HepG2 (cell line): ENCODE results near the gene FGFR3. TPM values are rescaled to one million over a fixed set of nuclear protein-coding genes. Genes with fewer than 3 reads are reported as not detected.

Experiments used
- EP300 ChIP-seq, 3 experiments: sonication (generic) in 1 of 3; formaldehyde crosslinking in 1 of 3; IDR thresholded peaks; 2 replicates each; pipeline versions ENCODE4 v1.5.1 to v1.6.1; 2011 to 2020; ENCODE audit warnings: low read depth in 2 of 3, low read length in 2 of 3, borderline replicate concordance in 1 of 3, improper control_type of control experiment in 1 of 3, mild to moderate bottlenecking in 1 of 3, missing genetic modification reagents in 1 of 3, moderate library complexity in 1 of 3
- HNF1A ChIP-seq, 2 experiments: sonication (generic) in 1 of 2; formaldehyde crosslinking in 1 of 2; IDR thresholded peaks; 2 replicates each; pipeline versions ENCODE4 v1.4.0 to v1.6.1; 2016 to 2020; ENCODE audit warnings: borderline replicate concordance in 1 of 2, low read depth in 1 of 2, mild to moderate bottlenecking in 1 of 2, missing genetic modification reagents in 1 of 2
- ISL2 ChIP-seq: sonication (generic); formaldehyde crosslinking; IDR thresholded peaks from 2 replicates; pipeline ENCODE4 v1.5.0; 2020; ENCODE audit warnings: missing genetic modification reagents
- SIN3A ChIP-seq: IDR thresholded peaks from 2 replicates; pipeline ENCODE4 v1.6.1; 2011; ENCODE audit warnings: low read depth, mild to moderate bottlenecking, control low read depth, low read length, borderline replicate concordance
- TBP ChIP-seq: sonication (generic); formaldehyde crosslinking; IDR thresholded peaks from 2 replicates; pipeline ENCODE4 v1.5.0; 2020; ENCODE audit warnings: missing genetic modification reagents
- TEF ChIP-seq: sonication (generic); formaldehyde crosslinking; IDR thresholded peaks from 2 replicates; pipeline ENCODE4 v1.5.0; 2020; ENCODE audit warnings: missing genetic modification reagents
- TMF1 ChIP-seq: sonication (generic); formaldehyde crosslinking; IDR thresholded peaks from 2 replicates; pipeline ENCODE4 v1.8.1; 2022; ENCODE audit warnings: low read depth, missing genetic modification reagents
- XRCC5 ChIP-seq: fragments of 200-400 bp; formaldehyde crosslinking; optimal IDR thresholded peaks from 2 replicates; pipeline ENCODE3; 2017; ENCODE audit warnings: mild to moderate bottlenecking, low read length
- ZFP62 ChIP-seq: sonication (generic); formaldehyde crosslinking; IDR thresholded peaks from 2 replicates; pipeline ENCODE4 v1.4.0; 2020; ENCODE audit warnings: missing genetic modification reagents
- ZFP90 ChIP-seq: sonication (generic); formaldehyde crosslinking; IDR thresholded peaks from 2 replicates; pipeline ENCODE4 v1.8.0; 2022; ENCODE audit warnings: missing genetic modification reagents, mild to moderate bottlenecking, inconsistent platforms, borderline replicate concordance
- ZNF597 ChIP-seq: sonication (generic); formaldehyde crosslinking; IDR thresholded peaks from 2 replicates; pipeline ENCODE4 v1.5.0; 2020; ENCODE audit warnings: missing genetic modification reagents
- ZNF724P ChIP-seq: sonication (generic); formaldehyde crosslinking; IDR thresholded peaks from 2 replicates; pipeline ENCODE4 v1.8.0; 2022; ENCODE audit warnings: missing genetic modification reagents, borderline replicate concordance
- ZNF775 ChIP-seq: sonication (generic); formaldehyde crosslinking; IDR thresholded peaks from 2 replicates; pipeline ENCODE4 v1.4.0; 2020; ENCODE audit warnings: missing genetic modification reagents, mild to moderate bottlenecking, moderate library complexity, borderline replicate concordance
- polyA plus RNA-seq, 8 experiments: library from polyadenylated mRNA; depleted of rRNA in 3 of 8; stranded (reverse) in 7 of 8; unstranded in 1 of 8; fragments of >200 nt; fragmentation: Illumina TruSeq in 4 of 8; extraction: Trizol in 4 of 8; gene quantifications; 2 replicates each; pipeline versions ENCODE4 v1.2.1 to v1.2.3, GENCODE V29; 2011 to 2016; ENCODE audit warnings: low read depth in 4 of 8, missing spikeins in 1 of 8, mixed read lengths in 1 of 8; ENCODE audit not compliant: insufficient read depth in 1 of 8
- total RNA-seq, 5 experiments: library from RNA; depleted of rRNA; stranded (reverse); fragments of >200 nt; fragmentation: Illumina TruSeq; extraction: Trizol; gene quantifications; 2 replicates each; pipeline ENCODE4 v1.2.3, GENCODE V29; 2016; ENCODE audit warnings: low read depth in 1 of 5
- TF ChIP-seq, protein P1 (sequence below): sonication (generic); formaldehyde crosslinking; IDR thresholded peaks from 2 replicates; pipeline ENCODE4 v1.5.1; 2020; ENCODE audit warnings: mild to moderate bottlenecking, missing genetic modification reagents, borderline replicate concordance
- TF ChIP-seq, protein P2 (sequence below): sonication (generic); formaldehyde crosslinking; conservative IDR thresholded peaks from 2 replicates; pipeline ENCODE4 v1.5.0; 2020; ENCODE audit warnings: missing genetic modification reagents

FGFR3 gene
- total and polyA plus RNA-seq, 2 of the 13 experiments (the other 11 are each of a cell fraction or from before 2014, with no cell fraction given): 103 to 109 TPM

GRCh38 chr4:1770791-1771231 lies 22.3 kb upstream of the FGFR3 start (continued):
- TF ChIP-seq, protein P1, sequence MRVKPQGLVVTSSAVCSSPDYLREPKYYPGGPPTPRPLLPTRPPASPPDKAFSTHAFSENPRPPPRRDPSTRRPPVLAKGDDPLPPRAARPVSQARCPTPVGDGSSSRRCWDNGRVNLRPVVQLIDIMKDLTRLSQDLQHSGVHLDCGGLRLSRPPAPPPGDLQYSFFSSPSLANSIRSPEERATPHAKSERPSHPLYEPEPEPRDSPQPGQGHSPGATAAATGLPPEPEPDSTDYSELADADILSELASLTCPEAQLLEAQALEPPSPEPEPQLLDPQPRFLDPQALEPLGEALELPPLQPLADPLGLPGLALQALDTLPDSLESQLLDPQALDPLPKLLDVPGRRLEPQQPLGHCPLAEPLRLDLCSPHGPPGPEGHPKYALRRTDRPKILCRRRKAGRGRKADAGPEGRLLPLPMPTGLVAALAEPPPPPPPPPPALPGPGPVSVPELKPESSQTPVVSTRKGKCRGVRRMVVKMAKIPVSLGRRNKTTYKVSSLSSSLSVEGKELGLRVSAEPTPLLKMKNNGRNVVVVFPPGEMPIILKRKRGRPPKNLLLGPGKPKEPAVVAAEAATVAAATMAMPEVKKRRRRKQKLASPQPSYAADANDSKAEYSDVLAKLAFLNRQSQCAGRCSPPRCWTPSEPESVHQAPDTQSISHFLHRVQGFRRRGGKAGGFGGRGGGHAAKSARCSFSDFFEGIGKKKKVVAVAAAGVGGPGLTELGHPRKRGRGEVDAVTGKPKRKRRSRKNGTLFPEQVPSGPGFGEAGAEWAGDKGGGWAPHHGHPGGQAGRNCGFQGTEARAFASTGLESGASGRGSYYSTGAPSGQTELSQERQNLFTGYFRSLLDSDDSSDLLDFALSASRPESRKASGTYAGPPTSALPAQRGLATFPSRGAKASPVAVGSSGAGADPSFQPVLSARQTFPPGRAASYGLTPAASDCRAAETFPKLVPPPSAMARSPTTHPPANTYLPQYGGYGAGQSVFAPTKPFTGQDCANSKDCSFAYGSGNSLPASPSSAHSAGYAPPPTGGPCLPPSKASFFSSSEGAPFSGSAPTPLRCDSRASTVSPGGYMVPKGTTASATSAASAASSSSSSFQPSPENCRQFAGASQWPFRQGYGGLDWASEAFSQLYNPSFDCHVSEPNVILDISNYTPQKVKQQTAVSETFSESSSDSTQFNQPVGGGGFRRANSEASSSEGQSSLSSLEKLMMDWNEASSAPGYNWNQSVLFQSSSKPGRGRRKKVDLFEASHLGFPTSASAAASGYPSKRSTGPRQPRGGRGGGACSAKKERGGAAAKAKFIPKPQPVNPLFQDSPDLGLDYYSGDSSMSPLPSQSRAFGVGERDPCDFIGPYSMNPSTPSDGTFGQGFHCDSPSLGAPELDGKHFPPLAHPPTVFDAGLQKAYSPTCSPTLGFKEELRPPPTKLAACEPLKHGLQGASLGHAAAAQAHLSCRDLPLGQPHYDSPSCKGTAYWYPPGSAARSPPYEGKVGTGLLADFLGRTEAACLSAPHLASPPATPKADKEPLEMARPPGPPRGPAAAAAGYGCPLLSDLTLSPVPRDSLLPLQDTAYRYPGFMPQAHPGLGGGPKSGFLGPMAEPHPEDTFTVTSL: no peak
- no peak for TF ChIP-seq TEF (CRISPR knock-in tag)
- no peak for TF ChIP-seq SIN3A
- TF ChIP-seq, protein P2, sequence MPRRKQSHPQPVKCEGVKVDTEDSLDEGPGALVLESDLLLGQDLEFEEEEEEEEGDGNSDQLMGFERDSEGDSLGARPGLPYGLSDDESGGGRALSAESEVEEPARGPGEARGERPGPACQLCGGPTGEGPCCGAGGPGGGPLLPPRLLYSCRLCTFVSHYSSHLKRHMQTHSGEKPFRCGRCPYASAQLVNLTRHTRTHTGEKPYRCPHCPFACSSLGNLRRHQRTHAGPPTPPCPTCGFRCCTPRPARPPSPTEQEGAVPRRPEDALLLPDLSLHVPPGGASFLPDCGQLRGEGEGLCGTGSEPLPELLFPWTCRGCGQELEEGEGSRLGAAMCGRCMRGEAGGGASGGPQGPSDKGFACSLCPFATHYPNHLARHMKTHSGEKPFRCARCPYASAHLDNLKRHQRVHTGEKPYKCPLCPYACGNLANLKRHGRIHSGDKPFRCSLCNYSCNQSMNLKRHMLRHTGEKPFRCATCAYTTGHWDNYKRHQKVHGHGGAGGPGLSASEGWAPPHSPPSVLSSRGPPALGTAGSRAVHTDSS (CRISPR knock-in tag): no peak
- TF ChIP-seq ZNF724P (CRISPR knock-in tag): no peak
- 0 out of 2 replicates have a peak, but pooled peaks have one; percentile 47 for TF ChIP-seq ZFP90 (CRISPR knock-in tag)
- no peak for TF ChIP-seq TMF1 (CRISPR knock-in tag)
- TF ChIP-seq TBP (CRISPR knock-in tag): no peak
- no peak for TF ChIP-seq XRCC5
- 0 out of 2 replicates have a peak, but pooled peaks have one; percentile 32 for TF ChIP-seq ISL2 (CRISPR knock-in tag)
- no peak for TF ChIP-seq ZNF775 (CRISPR knock-in tag)
- TF ChIP-seq EP300 (IDR thresholded peaks at IDR 0.05; ENCODE audit: low read depth in 2 of 2, low read length in 2 of 2): peak in 1 of 2 experiments; percentile 59; a peak in 1 of 4 replicates
- no peak for TF ChIP-seq EP300 (CRISPR knock-in tag; IDR thresholded peaks at IDR 0.05; ENCODE audit: borderline replicate concordance)
- TF ChIP-seq ZNF597 (CRISPR knock-in tag): no peak
- TF ChIP-seq HNF1A (IDR thresholded peaks at IDR 0.05; ENCODE audit: low read depth): no peak
- TF ChIP-seq HNF1A (CRISPR knock-in tag; IDR thresholded peaks at IDR 0.05; ENCODE audit: borderline replicate concordance): 0 out of 2 replicates have a peak, but pooled peaks have one; percentile 31
- TF ChIP-seq ZFP62: no peak
